Gastroesophageal sphincter (tissue), 3 donors: ENCODE results near the gene KCNC3.

Experiments used
- EP300 ChIP-seq: sonication (generic); formaldehyde crosslinking; IDR thresholded peaks from one replicate; pipeline ENCODE4 v1.6.1; 2017; ENCODE audit warnings: antibody characterized with exemption, mild to moderate bottlenecking
- POLR2A ChIP-seq, 2 donors: fragments of 450-650 bp; IDR thresholded peaks; one replicate each; pipeline ENCODE4 v1.6.1; 2017; ENCODE audit warnings: antibody characterized with exemption in 2 of 2, mild to moderate bottlenecking in 2 of 2, moderate library complexity in 1 of 2
- TF ChIP-seq, protein P1 (sequence below), 4 experiments: fragments of 200-600 bp in 2 of 4; fragments of 450-650 bp in 2 of 4; sonication (generic) in 1 of 4; IDR thresholded peaks; one replicate each; pipeline ENCODE4 v1.5.1; 2017 to 2019; ENCODE audit warnings: antibody characterized with exemption in 4 of 4, mild to moderate bottlenecking in 2 of 4, moderate library complexity in 2 of 4

DNA sequence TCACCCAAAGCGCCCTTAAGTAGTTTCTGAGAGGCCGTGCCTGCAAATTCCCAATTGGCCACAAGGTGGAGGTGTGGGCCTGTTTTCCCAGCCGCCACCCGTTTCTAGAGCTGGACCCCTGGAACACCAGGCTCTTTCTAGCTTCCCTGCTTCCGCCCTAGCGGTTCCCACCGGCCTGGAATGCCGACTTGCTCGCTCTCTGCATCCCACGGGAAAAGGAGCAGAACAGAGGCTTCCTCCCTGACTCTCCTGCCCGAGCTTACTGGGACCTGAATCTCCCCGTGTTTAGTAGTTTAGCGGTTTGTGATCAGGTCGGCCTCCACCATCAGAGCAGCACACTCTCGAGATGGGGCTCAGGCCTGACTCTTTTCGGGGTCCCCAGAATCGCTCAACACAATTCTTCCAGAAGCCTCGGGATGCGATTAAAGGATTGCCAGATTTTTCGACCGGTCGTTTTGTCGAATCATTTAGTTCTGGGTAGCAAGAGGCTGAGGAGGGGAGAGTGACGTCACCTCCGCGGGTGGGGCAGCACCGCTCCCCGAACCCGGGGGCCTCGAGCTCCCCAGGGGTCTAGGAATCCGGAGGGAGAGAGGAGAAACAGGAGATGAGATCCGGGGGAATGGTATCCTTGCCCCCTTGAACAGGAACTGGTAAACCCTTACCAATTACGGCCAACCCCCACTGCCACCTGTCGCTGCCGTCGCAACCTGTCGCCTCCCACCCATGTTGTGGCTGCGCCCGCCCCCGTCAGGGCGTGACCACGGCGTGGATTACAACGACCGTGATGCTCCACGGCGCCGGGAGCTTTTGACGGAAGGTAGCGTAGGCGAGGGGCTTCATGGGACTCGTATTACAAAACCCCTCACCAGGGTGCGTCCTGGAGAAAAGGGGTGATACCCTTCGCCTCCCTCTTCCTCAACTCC, 28.3 kb upstream of the KCNC3 start:
- TF ChIP-seq, protein P1, sequence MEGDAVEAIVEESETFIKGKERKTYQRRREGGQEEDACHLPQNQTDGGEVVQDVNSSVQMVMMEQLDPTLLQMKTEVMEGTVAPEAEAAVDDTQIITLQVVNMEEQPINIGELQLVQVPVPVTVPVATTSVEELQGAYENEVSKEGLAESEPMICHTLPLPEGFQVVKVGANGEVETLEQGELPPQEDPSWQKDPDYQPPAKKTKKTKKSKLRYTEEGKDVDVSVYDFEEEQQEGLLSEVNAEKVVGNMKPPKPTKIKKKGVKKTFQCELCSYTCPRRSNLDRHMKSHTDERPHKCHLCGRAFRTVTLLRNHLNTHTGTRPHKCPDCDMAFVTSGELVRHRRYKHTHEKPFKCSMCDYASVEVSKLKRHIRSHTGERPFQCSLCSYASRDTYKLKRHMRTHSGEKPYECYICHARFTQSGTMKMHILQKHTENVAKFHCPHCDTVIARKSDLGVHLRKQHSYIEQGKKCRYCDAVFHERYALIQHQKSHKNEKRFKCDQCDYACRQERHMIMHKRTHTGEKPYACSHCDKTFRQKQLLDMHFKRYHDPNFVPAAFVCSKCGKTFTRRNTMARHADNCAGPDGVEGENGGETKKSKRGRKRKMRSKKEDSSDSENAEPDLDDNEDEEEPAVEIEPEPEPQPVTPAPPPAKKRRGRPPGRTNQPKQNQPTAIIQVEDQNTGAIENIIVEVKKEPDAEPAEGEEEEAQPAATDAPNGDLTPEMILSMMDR (IDR thresholded peaks at IDR 0.05) = peak; percentile 82 to 97 (median 92)
- TF ChIP-seq POLR2A (IDR thresholded peaks at IDR 0.05) (peak in 1 of 2 donors; percentile 18), EP300 (no peak)
